ENCODE measurements around the gene CDH13. TPM values are rescaled to one million over a fixed set of nuclear protein-coding genes. Genes with fewer than 3 reads are reported as not detected.

Gene CDH13
- total RNA-seq, 2 experiments from 2014 or later = not detected

DNA sequence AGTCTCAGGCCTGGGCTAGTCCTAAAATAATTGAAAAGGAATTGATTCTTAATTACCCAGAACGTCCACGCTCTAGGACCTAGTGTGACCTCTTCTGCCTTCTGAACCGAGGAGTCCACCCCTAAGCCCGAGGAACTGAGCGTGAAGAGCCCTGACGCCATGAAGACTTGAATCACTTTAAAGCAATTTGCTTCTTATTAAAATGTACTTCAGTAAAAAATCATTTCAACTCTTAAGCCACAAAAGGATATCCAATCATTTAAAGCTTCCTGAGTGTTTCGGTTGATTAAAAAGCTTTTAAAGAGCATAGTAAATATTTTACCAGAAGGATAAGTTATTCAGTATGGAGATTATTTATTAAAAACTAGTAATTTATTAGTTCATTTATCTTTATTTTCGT lies 1192.6 kb downstream of the CDH13 start:
- TF ChIP-seq, protein P1, sequence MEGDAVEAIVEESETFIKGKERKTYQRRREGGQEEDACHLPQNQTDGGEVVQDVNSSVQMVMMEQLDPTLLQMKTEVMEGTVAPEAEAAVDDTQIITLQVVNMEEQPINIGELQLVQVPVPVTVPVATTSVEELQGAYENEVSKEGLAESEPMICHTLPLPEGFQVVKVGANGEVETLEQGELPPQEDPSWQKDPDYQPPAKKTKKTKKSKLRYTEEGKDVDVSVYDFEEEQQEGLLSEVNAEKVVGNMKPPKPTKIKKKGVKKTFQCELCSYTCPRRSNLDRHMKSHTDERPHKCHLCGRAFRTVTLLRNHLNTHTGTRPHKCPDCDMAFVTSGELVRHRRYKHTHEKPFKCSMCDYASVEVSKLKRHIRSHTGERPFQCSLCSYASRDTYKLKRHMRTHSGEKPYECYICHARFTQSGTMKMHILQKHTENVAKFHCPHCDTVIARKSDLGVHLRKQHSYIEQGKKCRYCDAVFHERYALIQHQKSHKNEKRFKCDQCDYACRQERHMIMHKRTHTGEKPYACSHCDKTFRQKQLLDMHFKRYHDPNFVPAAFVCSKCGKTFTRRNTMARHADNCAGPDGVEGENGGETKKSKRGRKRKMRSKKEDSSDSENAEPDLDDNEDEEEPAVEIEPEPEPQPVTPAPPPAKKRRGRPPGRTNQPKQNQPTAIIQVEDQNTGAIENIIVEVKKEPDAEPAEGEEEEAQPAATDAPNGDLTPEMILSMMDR (conservative IDR thresholded peaks at IDR 0.05; ENCODE audit: low read length) = no peak
- no peak for TF ChIP-seq EZH2phosphoT487 (IDR thresholded peaks at IDR 0.05; ENCODE audit: borderline replicate concordance, low read depth, low read length)
- H3K9me3 ChIP-seq (ENCODE audit: low read length) = no peaks in the 10 kb centered on the region
- H2AFZ ChIP-seq (ENCODE audit: low read length) = no peak overlapping the region
- no peaks in the 10 kb centered on the region for H3K79me2 ChIP-seq (ENCODE audit: insufficient read depth, low read depth, low read length)
- ChIA-PET CTCF (ENCODE audit: unreplicated experiment) (no interaction called here), POLR2A (no interaction called here)
- intact Hi-C loops (cut with micrococcal nuclease; ENCODE audit: unreplicated experiment) = no loop called here
- H4K20me1 ChIP-seq (ENCODE audit: insufficient read depth, low read length) = no peaks in the 10 kb centered on the region
- H3K9me2 ChIP-seq (ENCODE audit: insufficient read depth, low read length) = no peaks in the 10 kb centered on the region
- no peaks in the 10 kb centered on the region for H3K4me1 ChIP-seq (ENCODE audit: insufficient read depth, low read length, poor library complexity, severe bottlenecking)
- H3K4me2 ChIP-seq (ENCODE audit: low read length) = no peak overlapping the region
- no peak for DNase-seq (ENCODE audit: low spot score)
- no peak overlapping the region for H3K27ac ChIP-seq (ENCODE audit: low read depth, low read length, poor library complexity, severe bottlenecking)
- no TSS peak for BruUV-seq (replicated peaks)
- H3K4me3 ChIP-seq (ENCODE audit: low read depth, low read length, poor library complexity, severe bottlenecking) = no peak overlapping the region
- H3K36me3 ChIP-seq (ENCODE audit: insufficient read depth, low read length) = no peaks in the 10 kb centered on the region

DNA sequence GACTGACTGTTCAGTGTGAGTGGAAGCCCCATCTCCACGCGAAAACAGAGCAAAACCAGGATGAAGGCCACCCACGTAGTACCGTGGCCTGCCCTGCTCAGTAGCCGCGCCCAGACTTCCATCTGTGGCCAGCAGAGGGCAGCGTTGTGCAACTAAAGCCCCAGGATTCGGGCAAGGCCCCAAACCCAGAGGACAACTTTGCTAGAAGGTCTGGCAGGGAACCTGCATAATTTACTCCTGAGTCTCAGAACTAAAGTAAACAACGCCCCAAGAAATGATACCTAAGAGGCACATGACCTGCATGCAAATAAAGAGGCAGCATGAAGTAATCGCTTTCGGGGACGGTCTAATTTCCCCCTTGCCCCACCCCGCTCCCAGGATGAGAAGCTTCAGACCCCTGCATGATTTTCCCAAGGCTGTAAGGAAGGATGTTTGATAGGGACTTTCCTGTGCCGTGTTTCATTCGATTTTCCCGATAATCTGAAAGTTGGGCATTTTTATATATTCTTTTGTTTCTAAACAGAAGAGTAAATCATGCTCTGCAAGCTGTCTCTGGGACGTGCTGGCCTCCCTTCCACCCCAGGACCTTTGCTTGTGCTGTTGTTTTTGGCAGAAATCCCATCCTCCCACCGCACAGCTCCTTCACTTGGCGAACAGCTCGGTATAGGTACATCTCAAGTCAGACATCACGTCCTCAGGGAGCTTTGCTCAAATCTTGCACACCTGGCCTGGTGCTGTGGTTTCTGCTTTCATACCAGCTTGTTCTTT lies 1199.6 kb downstream of the CDH13 start:
- H3K4me3 ChIP-seq (ENCODE audit: low read depth, low read length, poor library complexity, severe bottlenecking) = no peak overlapping the region
- H3K9me3 ChIP-seq (ENCODE audit: low read length) = no peaks in the 10 kb centered on the region
- no peak overlapping the region for H3K4me2 ChIP-seq (ENCODE audit: low read length)
- POLR2A ChIA-PET = no interaction called here
- H3K36me3 ChIP-seq (ENCODE audit: insufficient read depth, low read length) = no peaks in the 10 kb centered on the region
- peak; percentile 74 for DNase-seq (ENCODE audit: low spot score)
- CTCF ChIA-PET (ENCODE audit: unreplicated experiment) = interaction anchor here (0.5 kb wide), 1 partner anchor 63 kb away, joined by 4 read pairs; no protein-coding TSS in a partner anchor
- H3K27ac ChIP-seq (ENCODE audit: low read depth, low read length, poor library complexity, severe bottlenecking) = no peak overlapping the region
- no peaks in the 10 kb centered on the region for H3K79me2 ChIP-seq (ENCODE audit: insufficient read depth, low read depth, low read length)
- H4K20me1 ChIP-seq (ENCODE audit: insufficient read depth, low read length) = no peaks in the 10 kb centered on the region; the same call in 1 of the 2 replicates
- intact Hi-C loops (cut with micrococcal nuclease; ENCODE audit: unreplicated experiment) = loop anchor here (1.0 to 10.0 kb wide), 4 partner anchors 53 to 238 kb away; partner anchors contain the start of gene OSGIN1
- TF ChIP-seq, protein P1 (conservative IDR thresholded peaks at IDR 0.05; ENCODE audit: low read length) = peak; percentile 95
- TF ChIP-seq EZH2phosphoT487 (IDR thresholded peaks at IDR 0.05; ENCODE audit: borderline replicate concordance, low read depth, low read length) = no peak
- no TSS peak for BruUV-seq (replicated peaks)
- no peaks in the 10 kb centered on the region for H3K4me1 ChIP-seq (ENCODE audit: insufficient read depth, low read length, poor library complexity, severe bottlenecking)
- no peaks in the 10 kb centered on the region for H3K9me2 ChIP-seq (ENCODE audit: insufficient read depth, low read length)
- peak overlapping the region; percentile 66; the same call in 1 of the 2 replicates for H2AFZ ChIP-seq (ENCODE audit: low read length)

DNA sequence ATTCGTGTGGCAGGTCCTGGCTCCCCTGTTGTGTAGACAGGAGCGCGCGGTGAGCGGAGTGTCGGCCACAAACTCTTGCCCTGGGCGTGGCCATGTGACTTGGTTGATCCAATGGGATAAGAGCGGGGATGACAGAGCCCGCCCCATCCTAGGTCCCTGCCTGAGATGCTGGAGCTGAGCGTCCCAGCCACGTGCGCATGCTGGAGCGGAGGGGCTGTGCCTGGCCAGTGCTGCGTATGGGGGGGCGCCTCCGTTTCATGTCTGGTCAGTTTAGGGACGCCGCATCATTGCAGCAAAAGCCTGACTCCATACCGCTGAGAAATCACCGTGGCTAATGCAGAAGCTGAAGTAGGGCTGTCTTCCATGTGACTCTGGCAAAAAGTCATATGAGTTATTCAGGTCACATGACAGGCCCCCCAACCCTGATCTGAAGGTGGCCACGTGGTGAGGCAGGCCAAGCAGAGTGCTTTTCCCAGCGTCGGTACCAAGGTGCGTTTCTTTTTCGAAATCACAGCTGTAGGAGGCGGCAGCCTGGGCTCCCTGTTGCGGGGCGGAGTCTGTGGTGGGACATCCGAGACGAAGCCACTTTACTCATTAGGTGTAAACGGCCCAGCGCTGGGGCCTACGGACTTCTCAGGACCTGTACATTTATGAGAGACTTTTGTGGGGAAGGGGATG lies 1203.5 kb downstream of the CDH13 start:
- Histone ChIP-seq H3K36me3 (ENCODE audit: insufficient read depth, low read length) (no peaks in the 10 kb centered on the region), H2AFZ (ENCODE audit: low read length) (no peak overlapping the region), H3K9me2 (ENCODE audit: insufficient read depth, low read length) (no peaks in the 10 kb centered on the region), H3K9me3 (ENCODE audit: low read length) (no peaks in the 10 kb centered on the region), H3K4me1 (ENCODE audit: insufficient read depth, low read length, poor library complexity, severe bottlenecking) (no peaks in the 10 kb centered on the region), H4K20me1 (ENCODE audit: insufficient read depth, low read length) (no peaks in the 10 kb centered on the region; the same call in 1 of the 2 replicates), H3K4me3 (ENCODE audit: low read depth, low read length, poor library complexity, severe bottlenecking) (no peak overlapping the region), H3K4me2 (ENCODE audit: low read length) (no peak overlapping the region), H3K79me2 (ENCODE audit: insufficient read depth, low read depth, low read length) (no peaks in the 10 kb centered on the region), H3K27ac (ENCODE audit: low read depth, low read length, poor library complexity, severe bottlenecking) (no peak overlapping the region)
- DNase-seq (ENCODE audit: low spot score) = no peak
- no peak for TF ChIP-seq EZH2phosphoT487 (IDR thresholded peaks at IDR 0.05; ENCODE audit: borderline replicate concordance, low read depth, low read length)
- TF ChIP-seq, protein P1 (conservative IDR thresholded peaks at IDR 0.05; ENCODE audit: low read length) = no peak
- no TSS peak for BruUV-seq (replicated peaks)
- intact Hi-C loops (cut with micrococcal nuclease; ENCODE audit: unreplicated experiment) = no loop called here
- CTCF ChIA-PET (ENCODE audit: unreplicated experiment) = no interaction called here
- POLR2A ChIA-PET = no interaction called here

Data from OCI-LY7 (cell line).